Measurements from ENCODE around the gene CDC42BPB.

The CDC42BPB gene

DNA sequence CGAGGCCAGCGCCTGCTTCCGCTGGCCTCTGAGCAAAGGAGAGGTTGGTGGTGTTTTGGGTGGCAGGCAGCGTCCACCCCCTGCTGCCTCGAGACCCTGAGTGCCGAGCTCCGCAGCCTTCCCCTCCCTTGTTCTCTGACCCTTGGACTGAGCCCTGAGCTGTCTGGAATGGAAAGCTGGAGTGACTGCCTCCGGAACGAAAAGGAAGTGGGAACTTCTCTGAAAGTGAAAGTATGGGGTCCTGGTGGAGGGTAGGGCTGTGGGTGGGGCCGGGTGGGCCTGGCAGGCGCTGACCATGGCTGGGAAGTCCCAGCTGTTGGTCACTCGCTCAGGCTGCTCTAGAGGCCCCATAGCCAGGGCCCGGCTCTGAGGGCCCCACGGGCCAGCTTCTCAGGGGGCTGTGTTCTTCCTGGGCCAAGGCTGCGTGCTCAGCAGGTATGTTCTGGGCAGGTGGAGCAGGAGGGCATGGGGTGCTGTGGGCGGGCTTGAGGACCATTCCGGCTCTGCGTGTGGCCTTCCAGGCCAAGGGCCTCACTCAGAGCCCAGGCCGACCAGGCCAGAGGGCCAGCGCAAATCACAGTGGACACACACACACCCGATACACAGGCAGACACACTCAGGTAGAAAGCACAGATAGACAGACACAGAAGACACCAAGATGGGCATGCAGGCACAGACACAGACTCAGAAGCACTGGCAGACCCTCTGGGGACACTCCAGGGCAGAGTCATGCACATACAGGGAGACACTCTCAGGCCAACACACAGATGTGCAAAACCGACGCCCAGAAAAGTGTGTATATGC, 37.3 kb upstream of the CDC42BPB start, which contains the start of gene EXOC3L4:
Gene EXOC3L4, plus strand, starts transcription at position 320 of the 804 bp plus-strand sequence. CDS start 5,495 bp downstream, outside the sequence.
- DNase-seq (ENCODE audit: low read depth, low spot score), result no peak

DNA sequence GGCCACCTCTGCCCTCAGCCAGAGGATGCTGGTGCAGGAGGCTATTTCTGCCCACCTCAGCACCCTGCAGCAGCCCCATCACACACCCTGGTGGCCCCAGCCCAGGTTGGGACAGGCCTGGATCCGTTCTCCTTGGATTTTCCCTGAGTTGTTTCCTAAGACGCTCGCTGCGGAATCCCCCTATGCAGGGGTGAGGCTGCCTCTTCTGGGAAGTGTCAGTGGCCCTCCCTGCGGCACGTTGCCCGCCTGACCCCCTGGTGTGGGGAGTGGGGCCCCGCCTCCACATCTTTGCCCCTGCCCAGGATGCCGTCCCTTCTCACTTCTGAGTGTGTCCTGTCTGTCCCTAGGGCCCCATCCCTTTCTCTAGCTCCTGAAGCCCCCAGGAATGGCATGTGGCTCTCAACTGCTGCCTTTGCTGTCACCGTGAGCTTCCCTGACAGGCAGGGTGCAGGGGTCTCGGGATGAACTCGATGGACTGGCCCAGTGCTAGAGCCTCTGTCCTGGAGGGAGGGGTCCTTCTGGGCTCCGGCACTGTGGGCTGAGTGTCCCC, 36.6 kb upstream of the CDC42BPB start:
- no peak for DNase-seq (ENCODE audit: low read depth, low spot score)

DNA sequence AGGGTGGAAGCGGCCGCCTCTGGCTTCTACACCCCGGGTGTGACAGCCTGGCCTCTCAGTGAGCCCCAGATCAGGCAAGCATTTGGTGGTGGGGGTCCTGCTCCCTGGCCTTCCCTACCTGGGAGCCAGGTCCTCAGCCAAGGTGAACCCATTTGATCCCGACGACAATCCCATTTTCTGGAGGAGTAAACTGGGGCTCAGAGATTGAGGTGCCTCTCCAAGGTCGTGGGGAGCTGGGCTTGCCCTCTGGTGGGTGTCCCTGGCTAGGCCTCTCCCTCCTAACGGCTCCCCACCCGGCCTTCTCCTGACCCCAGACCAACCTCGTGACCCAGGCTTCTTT, 34.5 kb upstream of the CDC42BPB start:
- no peak for DNase-seq (ENCODE audit: low read depth, low spot score)

DNA sequence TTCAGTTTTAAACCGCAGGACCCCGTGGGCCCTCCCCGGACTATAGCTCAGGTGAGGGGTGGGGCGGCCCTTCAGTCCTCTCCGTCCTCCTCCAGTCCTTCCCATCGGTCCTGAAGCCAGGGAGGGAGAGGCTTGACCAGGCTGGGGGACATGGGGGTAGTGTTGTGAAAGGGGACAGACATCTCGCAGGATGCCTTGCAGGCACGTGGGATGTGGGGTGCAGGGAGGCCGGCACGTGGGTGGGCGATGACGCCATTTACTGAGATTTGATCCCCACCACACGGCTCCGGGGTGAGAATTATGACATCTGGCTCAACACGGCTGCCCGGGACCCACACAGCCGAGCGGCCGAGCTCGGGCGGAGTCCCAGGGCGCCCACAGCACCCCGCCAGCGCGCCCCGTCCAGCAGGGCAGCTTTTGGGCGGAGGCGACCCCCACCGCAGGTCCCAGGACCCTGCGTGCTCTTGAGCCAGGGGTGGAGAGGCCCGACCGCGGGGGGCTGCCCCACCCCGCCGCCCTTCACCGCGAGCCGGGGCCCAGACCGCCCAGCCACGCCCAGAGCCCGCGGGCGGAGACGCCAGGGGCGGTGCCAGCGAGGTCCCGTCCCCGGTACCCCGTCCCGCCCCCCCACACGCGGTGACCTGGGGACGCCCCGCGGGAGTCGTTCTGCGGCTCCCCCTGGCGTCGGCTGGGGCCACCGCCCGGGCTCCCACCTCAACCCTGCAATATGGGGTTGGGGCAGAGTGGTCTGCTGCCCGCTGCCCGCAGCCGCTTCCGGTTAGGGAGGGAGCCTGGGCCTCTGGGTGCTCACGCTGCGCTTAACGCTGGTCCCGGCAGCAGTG, 33.9 kb upstream of the CDC42BPB start:
- DNase-seq (ENCODE audit: low read depth, low spot score), result peak; percentile 60

DNA sequence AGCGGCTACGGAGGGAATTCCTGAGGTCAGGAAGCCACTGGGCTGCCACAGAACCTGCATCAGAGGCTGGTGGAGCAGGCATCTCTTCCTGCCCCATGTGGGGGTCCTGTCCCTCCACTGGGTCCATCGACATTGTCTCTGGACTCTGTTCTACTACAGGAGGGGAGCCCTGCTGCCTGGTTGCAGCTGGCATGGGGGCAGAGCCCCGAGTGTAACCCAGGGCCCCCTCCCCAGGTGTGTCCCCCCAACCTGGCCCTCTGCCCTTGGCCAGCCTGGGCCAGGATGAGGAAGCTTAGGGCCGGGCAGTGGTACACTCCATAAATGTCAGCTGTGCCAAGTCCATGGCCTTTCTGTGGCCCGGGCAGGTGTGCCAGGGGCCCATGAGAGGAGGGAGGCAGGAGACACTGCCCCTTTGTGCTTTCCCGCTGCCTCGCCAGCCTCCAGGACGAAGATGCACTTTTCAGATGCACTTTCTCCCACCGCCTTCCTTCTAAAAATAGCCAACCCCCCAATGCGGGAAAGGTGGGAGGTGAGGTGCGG, 33.2 kb upstream of the CDC42BPB start:
- no peak for DNase-seq (ENCODE audit: low read depth, low spot score)

DNA sequence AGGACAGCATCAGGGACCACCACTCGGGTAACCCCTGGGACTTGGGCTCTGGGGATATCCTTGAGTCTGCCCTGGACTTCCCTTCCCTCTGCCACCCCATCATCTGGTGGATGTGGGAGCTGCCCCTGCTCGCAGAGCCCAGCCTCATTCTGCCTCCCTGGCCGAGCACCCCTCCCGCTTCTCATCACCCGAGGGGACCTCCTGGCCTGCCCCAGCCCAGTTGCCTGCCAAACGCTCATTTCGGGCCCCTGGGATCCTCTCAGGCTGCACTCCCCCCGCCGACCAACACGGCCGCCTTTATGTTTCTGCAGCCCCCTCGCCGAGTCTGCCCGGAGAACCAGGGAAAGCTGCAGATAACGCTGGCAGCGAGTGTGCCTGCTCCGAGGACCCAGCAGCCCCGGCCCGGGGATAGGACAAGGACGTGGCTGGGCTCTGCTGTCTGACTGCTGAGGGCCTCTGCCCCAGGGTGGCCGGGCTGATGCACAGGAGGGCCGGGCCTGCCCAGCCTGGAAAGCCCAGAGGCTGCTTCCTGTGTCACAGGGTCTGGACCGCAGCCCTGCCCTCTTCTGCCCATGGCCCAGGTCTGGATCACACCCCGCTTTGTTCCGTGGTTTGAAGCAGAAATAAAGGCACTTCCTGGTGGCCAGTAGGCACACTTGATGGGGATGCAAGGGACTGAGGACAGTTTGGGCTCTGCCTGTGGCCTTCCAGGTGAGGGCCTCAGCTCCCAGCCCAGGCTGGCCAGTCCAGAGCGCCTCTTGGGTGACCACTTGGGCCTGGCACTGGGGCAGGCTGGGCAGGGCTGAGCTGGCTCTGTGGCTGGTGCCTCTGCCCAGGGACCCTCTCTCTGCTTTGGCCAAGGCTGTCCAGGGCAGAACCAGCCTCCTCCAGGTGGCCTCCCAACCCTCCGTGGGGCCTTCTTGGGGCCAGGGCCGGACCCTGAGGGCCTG, 32.3 kb upstream of the CDC42BPB start:
- DNase-seq (ENCODE audit: low read depth, low spot score), result no peak

DNA sequence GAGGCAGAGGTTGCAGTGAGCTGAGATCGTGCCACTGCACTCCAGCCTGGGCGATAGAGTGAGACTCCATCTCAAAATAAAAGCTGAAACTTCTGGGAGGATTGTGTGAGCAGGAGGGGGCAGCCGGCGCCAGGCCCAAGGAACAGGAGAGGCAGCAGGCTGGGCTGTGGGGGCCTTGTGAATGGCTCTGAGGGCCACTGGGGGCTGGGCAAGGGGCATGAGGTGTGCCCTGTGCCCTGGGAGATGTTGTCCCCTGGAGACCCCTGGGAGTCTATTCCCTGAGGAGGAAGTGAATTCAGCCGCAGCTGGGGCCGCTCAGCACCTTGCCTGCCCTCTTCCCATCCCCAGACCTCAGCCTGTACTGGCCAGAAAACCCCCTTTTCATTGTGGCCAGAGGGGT, 31.6 kb upstream of the CDC42BPB start:
- DNase-seq (ENCODE audit: low read depth, low spot score), result no peak

DNA sequence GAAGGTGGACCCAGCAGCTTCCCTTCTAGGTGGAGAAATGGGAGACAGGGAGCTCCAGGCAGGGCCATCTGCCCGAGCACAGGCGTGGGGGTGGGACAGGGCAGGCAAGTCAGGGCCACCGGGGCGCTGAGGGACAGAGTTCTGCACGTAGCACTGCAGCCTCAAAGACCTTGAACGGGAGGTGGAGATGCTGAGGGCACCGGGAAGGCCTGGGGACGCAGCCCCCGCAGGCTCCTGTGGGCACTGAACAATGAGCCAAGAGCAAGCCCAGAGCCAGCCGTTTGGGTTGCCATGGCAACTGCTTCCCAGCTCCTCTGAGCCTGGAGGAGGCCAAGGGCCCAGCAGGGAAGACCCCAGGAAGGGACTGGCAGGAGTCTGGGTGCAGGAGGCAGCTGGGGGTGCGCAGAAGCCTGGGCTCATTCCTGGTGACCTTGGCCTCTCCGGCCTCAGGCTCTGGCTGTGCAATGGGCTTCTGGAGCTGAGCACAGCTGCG, 30.0 kb upstream of the CDC42BPB start:
- no peak for DNase-seq (ENCODE audit: low read depth, low spot score)

DNA sequence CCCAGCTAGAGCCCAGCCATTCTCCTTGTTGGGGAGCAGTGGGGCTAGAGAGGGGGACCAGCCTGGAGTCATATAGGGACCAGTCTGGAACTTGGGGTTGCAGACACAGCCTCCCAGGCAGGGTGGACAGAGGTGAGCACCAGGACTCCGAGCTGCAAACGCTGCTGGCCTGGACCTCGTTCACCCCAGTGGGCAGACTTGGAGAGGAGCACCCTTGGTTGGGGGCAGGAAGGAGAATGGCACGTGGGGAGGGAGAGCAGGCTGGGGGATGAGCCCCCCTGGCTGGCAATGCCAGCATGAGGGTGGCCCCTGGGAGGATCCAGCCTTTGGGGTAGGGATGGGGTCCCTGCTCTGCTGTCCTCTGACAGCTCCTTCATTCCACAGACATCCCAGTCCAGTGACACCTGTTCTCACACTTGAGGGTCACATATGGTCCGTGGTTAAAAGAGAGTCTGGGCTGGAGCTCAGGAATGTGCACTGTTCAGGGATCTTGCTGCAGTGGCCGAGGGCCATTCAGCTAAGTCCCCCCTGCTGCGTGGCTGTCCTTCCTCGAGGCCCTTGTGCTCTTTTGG, 29.5 kb upstream of the CDC42BPB start:
- DNase-seq (ENCODE audit: low read depth, low spot score), result no peak

DNA sequence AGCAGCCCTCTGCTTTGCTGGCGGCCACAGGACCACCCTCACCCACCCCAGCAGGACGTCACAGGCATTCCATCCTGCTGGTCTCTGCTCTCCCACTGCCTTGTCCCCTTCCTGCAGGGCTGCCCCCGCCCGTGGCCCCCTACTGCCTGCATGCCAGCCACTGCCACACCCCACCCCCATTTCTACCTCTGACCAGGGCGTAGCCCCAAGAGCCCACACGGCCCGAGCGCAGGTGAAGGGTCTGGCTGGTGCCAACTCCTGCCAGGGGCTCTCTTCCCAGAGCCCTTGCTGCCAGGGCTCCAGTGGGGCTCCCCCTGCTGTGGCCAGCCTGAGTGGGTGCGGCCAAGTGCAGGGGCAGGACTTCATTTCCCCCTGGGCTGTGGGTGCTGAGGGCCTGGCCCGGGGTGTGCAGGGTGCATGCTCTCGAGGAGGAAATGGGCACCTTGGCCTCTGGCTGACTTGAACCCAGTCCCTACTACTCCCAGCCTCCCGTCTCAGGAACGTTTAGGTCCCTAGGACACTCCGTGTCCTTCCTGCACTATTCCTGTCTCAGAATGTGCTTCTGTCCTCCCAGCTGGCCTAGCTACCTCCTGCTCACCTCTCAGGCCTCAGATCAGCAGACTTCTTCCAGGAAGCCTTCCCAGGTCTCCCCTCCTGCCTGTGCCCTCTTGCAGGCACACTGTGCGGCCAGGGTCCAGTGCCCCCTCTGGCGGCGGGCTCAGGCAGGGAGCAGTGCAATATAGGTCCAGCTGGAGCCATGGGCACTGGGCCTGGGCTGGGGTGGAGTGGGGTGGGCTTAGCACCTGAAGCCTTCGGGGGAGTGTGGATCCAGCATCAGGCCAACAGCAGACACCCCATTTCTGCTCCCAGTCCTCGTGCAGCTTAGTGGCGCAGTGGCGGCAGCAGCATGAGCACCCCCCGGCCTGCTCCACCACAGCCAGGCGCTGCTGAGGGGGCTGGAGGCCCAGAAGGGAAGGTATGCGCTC, 28.1 kb upstream of the CDC42BPB start:
- DNase-seq (ENCODE audit: low read depth, low spot score), result no peak

DNA sequence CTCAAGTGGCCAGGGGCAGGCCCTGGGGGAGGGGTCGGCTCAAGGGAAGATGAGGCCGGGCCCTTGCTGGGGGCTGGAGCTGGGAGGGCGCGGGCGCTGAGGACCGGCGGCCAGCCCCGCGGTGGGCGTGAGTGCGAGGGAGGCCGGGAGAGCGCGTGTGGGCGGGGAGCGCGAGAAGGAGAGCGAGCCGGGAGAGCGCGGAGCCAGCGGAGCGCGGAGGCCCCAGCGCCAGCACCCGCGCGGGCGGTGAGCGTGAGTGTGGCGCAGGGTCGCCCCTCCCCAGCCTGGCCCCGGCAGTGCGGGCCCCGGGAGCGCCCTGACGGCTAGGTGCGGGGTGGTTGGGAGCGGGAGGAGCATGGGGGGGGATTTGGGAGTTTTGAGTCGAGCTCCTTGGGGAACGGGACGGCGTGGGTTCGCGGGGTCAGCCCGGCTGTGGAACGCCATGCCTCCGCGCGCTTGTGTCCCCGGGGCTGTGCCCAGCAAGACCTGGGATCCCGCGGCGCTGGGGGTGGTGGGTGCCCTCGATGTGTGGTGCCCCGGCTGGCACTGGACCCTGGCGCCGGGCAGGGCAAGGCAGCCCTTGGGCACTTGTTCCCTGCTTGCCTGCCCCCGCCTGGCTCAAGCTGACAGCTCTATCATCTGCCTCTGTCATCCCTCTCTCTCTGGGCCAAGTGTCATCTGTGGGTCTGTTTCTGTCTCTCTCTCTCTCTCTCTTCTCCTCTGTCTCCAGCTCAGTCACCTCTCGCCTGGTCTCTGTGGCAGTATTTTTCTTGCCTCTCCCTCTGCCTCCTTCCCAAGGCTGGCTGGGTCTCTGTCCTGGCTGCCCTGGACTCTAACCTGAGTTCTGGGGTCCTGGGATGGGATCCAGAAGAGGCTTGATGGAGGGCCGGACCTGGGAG, 26.9 kb upstream of the CDC42BPB start, which contains the start of gene LBHD2:
Gene LBHD2, plus strand, starts transcription at position 190 of the 899 bp plus-strand sequence. CDS start 1,803 bp downstream, outside the sequence.
- peak; percentile 44 for DNase-seq (ENCODE audit: low read depth, low spot score)

DNA sequence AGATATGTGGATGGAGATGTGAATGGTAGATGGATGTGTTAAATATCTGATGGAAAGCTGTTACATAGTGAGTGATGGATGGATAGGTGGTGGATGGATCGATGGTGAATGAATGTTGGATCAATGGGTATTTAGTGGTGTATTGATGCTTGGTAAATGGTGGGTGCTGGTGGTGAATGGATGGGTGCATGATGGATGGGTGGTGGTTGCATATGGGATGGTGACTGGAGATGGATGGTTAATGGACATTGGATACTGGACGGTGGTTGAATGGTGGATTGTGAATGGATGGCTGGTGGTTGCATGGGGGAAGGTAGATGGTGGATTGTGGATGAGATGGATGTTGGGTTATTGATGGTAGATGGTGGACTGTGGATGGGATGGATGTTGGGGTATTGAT, 24.6 kb upstream of the CDC42BPB start:
- DNase-seq (ENCODE audit: low read depth, low spot score), result no peak

DNA sequence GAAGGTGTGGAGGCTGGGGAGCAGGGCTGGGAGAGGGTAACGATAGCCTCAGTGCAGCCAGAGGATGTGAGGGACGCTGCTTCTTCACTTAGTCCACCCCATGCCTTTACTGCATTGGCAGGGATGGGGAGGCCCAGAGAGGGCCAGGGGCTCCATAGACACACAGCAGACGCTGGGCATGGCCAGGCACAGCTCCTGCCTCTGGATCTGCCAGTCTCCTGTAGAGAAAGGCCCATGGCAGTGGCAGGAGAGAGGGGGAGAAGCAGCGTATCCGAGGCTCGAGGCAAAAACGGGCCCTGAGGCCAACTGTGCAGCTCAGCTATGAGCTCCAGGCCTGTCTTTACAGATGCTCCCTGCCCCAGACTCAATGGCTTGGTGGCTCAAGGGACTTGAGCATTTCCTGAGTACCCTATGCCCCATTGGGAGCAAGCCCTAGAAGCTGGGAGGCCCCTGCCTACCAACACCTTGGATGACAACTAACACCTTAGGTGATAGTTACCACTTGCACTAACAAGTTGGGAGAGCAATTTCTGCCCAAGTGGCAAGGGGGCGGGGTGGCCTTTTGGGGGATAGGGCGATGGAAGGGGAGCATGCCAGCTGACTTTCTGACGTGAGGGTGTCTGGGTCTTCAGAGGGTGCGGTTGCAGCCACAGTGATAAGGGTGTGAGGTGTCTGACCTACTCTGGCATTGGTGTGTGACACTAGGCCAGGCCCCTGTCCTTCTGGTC, 21.7 kb upstream of the CDC42BPB start:
- no peak for DNase-seq (ENCODE audit: low read depth, low spot score)

DNA sequence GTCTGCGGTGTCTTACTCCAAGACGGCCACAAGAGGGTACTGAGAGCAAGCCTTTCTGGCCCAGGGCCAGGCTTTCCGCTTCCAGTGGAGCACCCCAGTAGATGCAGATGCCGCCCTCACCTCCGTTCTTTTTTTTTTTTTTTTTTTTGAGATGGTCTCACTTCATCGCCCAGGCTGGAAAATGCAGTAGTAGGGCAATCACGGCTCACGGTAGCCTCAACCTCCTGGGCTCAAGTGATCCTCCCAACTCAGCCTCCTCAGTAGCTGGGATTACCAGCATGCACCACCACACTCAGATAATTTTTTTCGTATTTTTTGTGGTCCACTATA, 21.0 kb upstream of the CDC42BPB start:
- peak; percentile 85 for DNase-seq (ENCODE audit: low read depth, low spot score)

DNA sequence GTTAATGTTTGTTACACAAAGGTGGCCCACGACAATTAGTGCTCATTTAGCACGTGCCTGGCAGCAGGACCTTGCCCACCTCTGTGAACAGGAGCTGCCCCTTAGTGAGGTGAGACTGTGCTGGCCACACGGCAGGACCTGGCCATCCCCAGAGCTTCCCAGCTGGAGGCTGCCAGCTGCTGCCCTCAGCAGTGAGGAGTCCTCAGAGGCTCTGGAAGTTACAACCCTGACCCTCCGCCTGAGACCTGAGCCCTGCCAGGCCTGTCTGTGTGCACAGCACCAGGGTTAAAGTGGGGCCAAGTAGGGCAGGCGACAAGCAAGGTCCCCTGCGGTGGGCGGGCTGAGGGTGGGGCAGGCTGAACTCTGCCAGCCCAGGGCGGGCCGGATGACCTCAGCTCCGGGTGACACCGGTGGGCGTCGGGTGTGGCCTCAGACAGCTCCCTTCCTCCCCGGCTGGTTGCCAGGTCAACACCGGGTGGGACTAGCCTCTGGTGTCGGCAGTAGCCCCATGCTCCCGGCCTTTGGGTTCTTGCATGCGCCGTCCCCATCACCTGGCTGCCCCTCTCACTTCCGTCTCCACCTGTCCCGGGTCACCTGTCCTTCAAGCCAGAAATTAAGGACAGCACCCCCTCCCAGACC, 17.5 kb upstream of the CDC42BPB start:
- DNase-seq (ENCODE audit: low read depth, low spot score), result no peak

DNA sequence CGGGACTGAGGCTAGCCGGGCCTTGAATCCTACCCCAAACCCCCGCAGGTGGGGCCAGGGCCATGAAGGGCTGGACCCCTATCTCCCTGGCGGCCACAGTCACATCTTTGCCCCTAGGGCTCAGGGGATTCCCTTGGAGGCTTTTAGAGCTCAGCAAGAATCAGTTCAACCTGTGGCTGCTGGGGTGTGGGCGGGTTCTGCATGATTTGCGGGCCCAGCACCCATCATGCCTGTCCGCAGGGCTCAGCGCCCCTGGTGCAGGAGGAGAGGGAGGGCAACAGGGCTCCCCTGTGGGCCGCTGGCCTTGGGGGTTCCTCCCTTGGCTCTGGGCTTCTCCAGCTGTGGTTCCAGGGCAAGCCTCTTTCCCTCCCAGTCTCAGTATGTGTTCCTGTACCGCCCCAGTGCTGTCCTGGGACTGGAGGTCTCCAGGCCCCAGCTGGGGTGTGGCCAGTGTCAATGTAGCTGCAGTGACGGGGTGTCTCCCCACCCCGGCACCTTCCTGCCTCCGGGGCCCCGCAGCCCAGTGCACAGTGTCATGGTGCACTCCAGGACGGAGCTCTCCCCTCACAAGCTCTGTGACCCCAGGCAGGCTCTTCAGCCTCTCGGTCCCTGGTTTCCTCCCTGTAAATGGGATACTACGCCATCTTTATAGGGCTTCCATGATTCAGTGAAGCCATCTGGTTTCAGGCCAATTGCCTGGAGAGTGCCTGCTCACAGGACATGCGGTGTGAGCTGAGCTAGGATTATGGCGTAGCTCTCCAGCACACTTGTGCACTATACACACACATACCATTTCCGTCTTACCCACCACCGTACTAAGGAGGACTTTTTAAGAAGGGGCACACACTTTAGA, 16.8 kb upstream of the CDC42BPB start:
- no peak for DNase-seq (ENCODE audit: low read depth, low spot score)

All from astrocyte of the hippocampus (primary cell).